ENCODE data around the gene HNRNPK. TPM values are rescaled to one million over a fixed set of nuclear protein-coding genes. Genes with fewer than 3 reads are reported as not detected.
A peak's percentile ranks its signal among the peaks of the same experiment; 100 is the strongest.
"Not testable (repeated sequence)": the region's sequence is repeated elsewhere in the genome, so short reads cannot be mapped to it uniquely, and the experiment has no call there.

HNRNPK gene
- total and polyA plus RNA-seq, 2 donors from 2014 or later: 290 to 483 TPM

DNA sequence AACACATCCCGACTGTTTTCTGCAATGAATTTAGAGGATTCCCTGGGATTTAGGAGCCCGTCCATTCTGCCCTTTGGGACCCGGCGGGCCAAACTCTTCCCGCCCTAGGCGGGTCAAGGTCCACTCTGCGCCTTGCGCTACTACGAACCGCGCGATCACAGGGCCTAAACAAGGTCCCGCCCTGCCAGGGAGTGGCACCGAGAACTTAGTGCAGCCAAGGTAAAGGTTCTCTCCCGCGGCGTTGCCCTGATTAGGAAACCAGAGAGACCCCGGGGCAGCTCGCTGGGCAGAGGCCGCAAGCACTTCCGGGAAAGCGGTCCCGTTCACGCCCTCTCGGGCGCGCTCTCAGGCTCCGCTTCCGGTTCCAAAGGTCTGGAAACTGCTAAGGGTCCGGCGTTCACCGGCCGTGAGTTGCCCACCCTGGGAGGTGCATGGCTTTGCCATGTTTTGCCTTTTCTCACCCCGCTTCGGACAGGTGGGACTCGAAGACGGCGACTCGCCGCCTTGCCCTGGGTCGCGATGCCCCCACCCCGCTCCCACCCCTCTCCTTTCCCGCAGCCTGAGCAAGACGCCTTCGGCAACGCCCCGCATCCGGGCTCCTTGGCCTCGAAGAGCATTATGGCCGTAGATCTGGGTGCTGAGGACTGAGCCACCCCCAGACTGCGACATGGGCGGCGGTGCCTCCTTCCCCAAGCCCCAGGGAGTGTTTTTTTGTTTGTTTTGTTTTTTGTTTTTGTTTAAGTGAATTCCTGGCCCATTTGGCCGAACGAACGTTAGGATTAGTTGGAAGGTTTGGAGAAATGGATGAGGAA lies 23.4 kb downstream of the HNRNPK start:
- Histone ChIP-seq H3K36me3 (ENCODE audit: control insufficient read depth in 2 of 3, insufficient read depth in 3 of 3, low read length in 3 of 3) (peaks cover 0 to 4% (median 0%) of the 10 kb centered on the region in 3 donors), H3K4me1 (ENCODE audit: control insufficient read depth in 2 of 3, insufficient read depth in 2 of 3, low read depth in 1 of 3, low read length in 3 of 3) (peaks cover 0 to 8% (median 5%) of the 10 kb centered on the region in 3 donors), H3K27me3 (ENCODE audit: control insufficient read depth, insufficient read depth, low read length) (no peaks in the 10 kb centered on the region), H3K9ac (ENCODE audit: low read length in 3 of 3) (peak overlapping the region; percentile 54 to 79 (median 68)), H3K9me3 (ENCODE audit: control insufficient read depth in 2 of 3, insufficient read depth in 1 of 3, low read length in 3 of 3) (no peaks in the 10 kb centered on the region), H3K4me3 (ENCODE audit: low read length in 3 of 3) (peak overlapping the region; percentile 69 to 85 (median 77)), H3K27ac (ENCODE audit: low read depth in 2 of 2, low read length in 2 of 2) (peak overlapping the region; percentile 62 to 72)
- TF ChIP-seq, protein P1, sequence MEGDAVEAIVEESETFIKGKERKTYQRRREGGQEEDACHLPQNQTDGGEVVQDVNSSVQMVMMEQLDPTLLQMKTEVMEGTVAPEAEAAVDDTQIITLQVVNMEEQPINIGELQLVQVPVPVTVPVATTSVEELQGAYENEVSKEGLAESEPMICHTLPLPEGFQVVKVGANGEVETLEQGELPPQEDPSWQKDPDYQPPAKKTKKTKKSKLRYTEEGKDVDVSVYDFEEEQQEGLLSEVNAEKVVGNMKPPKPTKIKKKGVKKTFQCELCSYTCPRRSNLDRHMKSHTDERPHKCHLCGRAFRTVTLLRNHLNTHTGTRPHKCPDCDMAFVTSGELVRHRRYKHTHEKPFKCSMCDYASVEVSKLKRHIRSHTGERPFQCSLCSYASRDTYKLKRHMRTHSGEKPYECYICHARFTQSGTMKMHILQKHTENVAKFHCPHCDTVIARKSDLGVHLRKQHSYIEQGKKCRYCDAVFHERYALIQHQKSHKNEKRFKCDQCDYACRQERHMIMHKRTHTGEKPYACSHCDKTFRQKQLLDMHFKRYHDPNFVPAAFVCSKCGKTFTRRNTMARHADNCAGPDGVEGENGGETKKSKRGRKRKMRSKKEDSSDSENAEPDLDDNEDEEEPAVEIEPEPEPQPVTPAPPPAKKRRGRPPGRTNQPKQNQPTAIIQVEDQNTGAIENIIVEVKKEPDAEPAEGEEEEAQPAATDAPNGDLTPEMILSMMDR (IDR thresholded peaks at IDR 0.05; ENCODE audit: borderline replicate concordance, extremely low read depth, insufficient read depth): no peak
- peak; percentile 81 to 93 (median 87) for DNase-seq
- FAIRE-seq: no peak
- intact Hi-C loops (cut with DNase I): no loop called here

DNA sequence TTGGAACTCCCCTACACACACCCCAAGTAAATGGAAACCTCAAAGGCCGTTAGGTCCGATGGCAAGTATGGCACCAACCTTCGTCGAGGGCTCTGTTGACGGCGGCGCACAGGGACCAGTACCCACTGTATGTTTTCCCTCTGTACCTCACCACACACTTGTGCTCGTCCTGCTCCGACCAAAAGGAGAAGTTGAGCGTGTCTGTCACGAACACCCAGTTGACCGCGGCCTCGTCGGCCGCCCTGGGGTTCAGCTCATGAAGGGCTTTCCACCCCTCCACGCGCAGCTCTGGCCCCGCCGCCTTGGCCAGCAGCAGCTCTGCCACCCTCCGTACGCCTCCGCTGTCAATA lies 24.0 kb downstream of the HNRNPK start:
- DNase-seq (peak in 3 of 5 donors; percentile 39 to 85 (median 53)), FAIRE-seq (no peak)
- H3K4me3 ChIP-seq (ENCODE audit: low read length in 3 of 3): peak overlapping the region; percentile 69 to 85 (median 77)

DNA sequence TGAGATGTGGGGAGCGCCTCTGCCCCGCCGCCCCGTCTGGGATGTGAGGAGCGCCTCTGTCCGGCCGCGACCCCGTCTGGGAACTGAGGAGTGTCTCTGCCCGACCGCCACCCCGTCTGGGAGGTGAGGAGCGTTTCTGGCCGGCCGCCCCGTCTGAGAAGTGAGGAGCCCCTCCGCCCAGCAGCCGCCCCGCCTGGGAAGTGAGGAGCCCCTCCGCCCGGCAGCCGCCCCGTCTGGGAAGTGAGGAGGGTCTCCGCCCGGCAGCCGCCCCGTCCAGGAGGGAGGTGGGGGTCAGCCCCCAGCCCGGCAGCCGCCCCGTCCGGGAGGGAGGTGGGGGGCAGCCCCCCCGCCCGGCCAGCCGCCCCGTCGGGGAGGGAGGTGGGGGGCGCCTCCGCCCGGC lies 31.9 kb downstream of the HNRNPK start:
- H3K4me3 ChIP-seq (ENCODE audit: low read length in 3 of 3); intact Hi-C loops (cut with DNase I); H3K9ac ChIP-seq (ENCODE audit: low read length in 3 of 3); H3K9me3 ChIP-seq (ENCODE audit: control insufficient read depth in 2 of 3, insufficient read depth in 1 of 3, low read length in 3 of 3); H3K4me1 ChIP-seq (ENCODE audit: control insufficient read depth in 2 of 3, insufficient read depth in 2 of 3, low read depth in 1 of 3, low read length in 3 of 3); FAIRE-seq; H3K27me3 ChIP-seq (ENCODE audit: control insufficient read depth, insufficient read depth, low read length); H3K27ac ChIP-seq (ENCODE audit: low read depth in 2 of 2, low read length in 2 of 2): not testable (repeated sequence)
- peak in 1 of 5 donors; percentile 71 for DNase-seq
- peaks cover 0 to 10% (median 3%) of the 10 kb centered on the region in 3 donors for H3K36me3 ChIP-seq (ENCODE audit: control insufficient read depth in 2 of 3, insufficient read depth in 3 of 3, low read length in 3 of 3)

More for the DNA sequence above, 24.0 kb downstream of the HNRNPK start:
- Histone ChIP-seq H3K9ac (ENCODE audit: low read length in 3 of 3) (peak overlapping the region; percentile 54 to 79 (median 68)), H3K4me1 (ENCODE audit: control insufficient read depth in 2 of 3, insufficient read depth in 2 of 3, low read depth in 1 of 3, low read length in 3 of 3) (peaks cover 0 to 8% (median 5%) of the 10 kb centered on the region in 3 donors), H3K27ac (ENCODE audit: low read depth in 2 of 2, low read length in 2 of 2) (peak overlapping the region; percentile 62 to 72), H3K36me3 (ENCODE audit: control insufficient read depth in 2 of 3, insufficient read depth in 3 of 3, low read length in 3 of 3) (peaks cover 0 to 4% (median 0%) of the 10 kb centered on the region in 3 donors), H3K9me3 (ENCODE audit: control insufficient read depth in 2 of 3, insufficient read depth in 1 of 3, low read length in 3 of 3) (no peaks in the 10 kb centered on the region), H3K27me3 (ENCODE audit: control insufficient read depth, insufficient read depth, low read length) (no peaks in the 10 kb centered on the region)
- intact Hi-C loops (cut with DNase I): no loop called here
- TF ChIP-seq, protein P1 (IDR thresholded peaks at IDR 0.05; ENCODE audit: borderline replicate concordance, extremely low read depth, insufficient read depth): no peak

DNA sequence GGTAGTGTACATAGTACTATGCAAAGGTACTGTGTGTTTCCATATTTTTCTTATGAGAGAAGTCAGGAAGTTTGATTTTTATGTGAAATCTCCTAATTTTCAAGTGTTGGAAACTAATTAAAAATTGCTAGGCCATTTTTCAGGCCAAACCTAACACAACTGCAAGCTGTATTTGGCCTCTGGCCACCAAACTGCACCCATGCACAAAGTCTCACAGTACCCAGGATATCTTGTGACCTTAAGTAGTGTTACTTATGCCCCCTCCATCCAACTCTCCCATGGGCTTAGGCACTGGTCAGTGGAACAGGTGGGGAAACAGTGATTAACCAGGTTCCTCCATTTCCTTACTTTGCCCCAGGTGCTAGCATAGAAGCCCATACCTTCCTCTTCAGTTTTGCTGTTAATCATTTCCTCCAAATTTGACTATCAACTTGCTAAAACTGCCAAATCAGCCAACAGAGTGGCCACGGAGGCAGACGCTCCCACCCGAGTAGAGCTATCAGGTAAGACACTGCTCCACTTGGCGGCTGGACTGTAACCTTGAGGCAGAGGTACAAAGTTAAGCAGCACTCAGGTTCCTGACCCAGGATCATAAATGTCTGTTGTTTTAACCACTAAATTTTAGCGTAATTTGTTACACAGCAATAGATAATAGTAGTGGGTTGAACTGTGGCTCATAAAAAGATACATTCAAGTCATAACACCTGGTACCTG lies 39.3 kb downstream of the HNRNPK start:
- Histone ChIP-seq H3K4me1 (ENCODE audit: control insufficient read depth in 2 of 3, insufficient read depth in 2 of 3, low read depth in 1 of 3, low read length in 3 of 3) (peaks cover 0 to 8% (median 2%) of the 10 kb centered on the region in 3 donors), H3K4me3 (ENCODE audit: low read length in 3 of 3) (no peak overlapping the region), H3K9ac (ENCODE audit: low read length in 3 of 3) (no peak overlapping the region), H3K27me3 (ENCODE audit: control insufficient read depth, insufficient read depth, low read length) (no peaks in the 10 kb centered on the region), H3K36me3 (ENCODE audit: control insufficient read depth in 2 of 3, insufficient read depth in 3 of 3, low read length in 3 of 3) (peaks cover 0 to 22% (median 9%) of the 10 kb centered on the region in 3 donors), H3K27ac (ENCODE audit: low read depth in 2 of 2, low read length in 2 of 2) (no peak overlapping the region), H3K9me3 (ENCODE audit: control insufficient read depth in 2 of 3, insufficient read depth in 1 of 3, low read length in 3 of 3) (no peaks in the 10 kb centered on the region)
- FAIRE-seq (no peak), DNase-seq (no peak)
- TF ChIP-seq, protein P1 (IDR thresholded peaks at IDR 0.05; ENCODE audit: borderline replicate concordance, extremely low read depth, insufficient read depth): no peak
- intact Hi-C loops (cut with DNase I): loop anchor here (5.0 kb wide), 1 partner anchor 322 kb away; no protein-coding TSS in a partner anchor

Measured in kidney (tissue), 14 donors.